Prostate gland (tissue), 2 donors: ENCODE data around the gene BTBD10. TPM values are rescaled to one million over a fixed set of nuclear protein-coding genes. Genes with fewer than 3 reads are reported as not detected.

Source experiments
- DNase-seq: peaks from one replicate; pipeline ENCODE4 v3.0.0-alpha.2; 2019; ENCODE audit warnings: low spot score
- H3K27ac ChIP-seq, 2 donors: fragments of 200-600 bp; sonication (generic); 2 replicates each; pipeline ENCODE4 v1.5.1; 2017 to 2019
- H3K27me3 ChIP-seq: fragments of 200-600 bp; sonication (generic); replicated peaks from 2 replicates; pipeline ENCODE4 v1.5.1; 2019; ENCODE audit not compliant: insufficient read depth
- H3K36me3 ChIP-seq, 2 donors: fragments of 200-600 bp; sonication (generic); 1 replicate in 1 of 2; 2 replicates in 1 of 2; pipeline versions ENCODE4 v1.5.1 to v1.8.1; 2017 to 2019
- H3K4me1 ChIP-seq: fragments of 200-600 bp; sonication (generic); replicated peaks from 2 replicates; pipeline ENCODE4 v1.5.1; 2019
- H3K4me3 ChIP-seq, 2 donors: fragments of 200-600 bp; sonication (generic); 2 replicates each; pipeline ENCODE4 v1.5.1; 2017 to 2019
- H3K9me3 ChIP-seq: fragments of 200-600 bp; sonication (generic); 2 replicates; pipeline ENCODE4 v1.5.1; 2017
- CTCF ChIP-seq, 4 experiments: fragments of 200-600 bp in 2 of 4; fragments of 450-650 bp in 2 of 4; sonication (generic) in 2 of 4; IDR thresholded peaks; 1 replicate in 3 of 4; 2 replicates in 1 of 4; pipeline ENCODE4 v1.5.1; 2016 to 2019; ENCODE audit warnings: antibody characterized with exemption in 4 of 4, mild to moderate bottlenecking in 2 of 4, moderate library complexity in 2 of 4
- POLR2A ChIP-seq: fragments of 450-650 bp; IDR thresholded peaks from one replicate; pipeline ENCODE4 v1.6.1; 2016; ENCODE audit warnings: antibody characterized with exemption, mild to moderate bottlenecking
- POLR2AphosphoS5 ChIP-seq: sonication (generic); formaldehyde crosslinking; IDR thresholded peaks from one replicate; pipeline ENCODE4 v1.6.1; 2017; ENCODE audit warnings: antibody characterized with exemption
- WGBS: methylation state at CpG from one replicate; pipeline ENCODE4 v1.1.5; 2018; 5-methylcytosine and 5-hydroxymethylcytosine counted together
- intact Hi-C: fragments of 100-400 bp; cut with DNase I; formaldehyde crosslinking; loops from one replicate; pipeline ENCODE4 v1.14.2; 2022
- total RNA-seq, 2 donors: library from RNA; depleted of rRNA; stranded (reverse); fragments of >200 nt; gene quantifications; one replicate each; pipeline ENCODE4 v1.1.0, GENCODE V29; 2016

Gene BTBD10
- total RNA-seq, 2 donors from 2014 or later = 21.9 to 31.8 TPM

GRCh38 chr11:13473013-13473722 is 10.1 kb upstream of the BTBD10 start:
- Histone ChIP-seq H3K4me1 (no peaks in the 10 kb centered on the region), H3K36me3 (no peaks in the 10 kb centered on the region), H3K4me3 (no peak overlapping the region), H3K27me3 (no peaks in the 10 kb centered on the region), H3K27ac (no peak overlapping the region), H3K9me3 (no peaks in the 10 kb centered on the region)
- 62% methylated on average over 3 of the region's 3 CpGs for WGBS
- TF ChIP-seq CTCF (IDR thresholded peaks at IDR 0.05) = no peak
- no peak for TF ChIP-seq POLR2A
- no peak for TF ChIP-seq POLR2AphosphoS5
- no peak for DNase-seq
- intact Hi-C loops = no loop called here

- Histone ChIP-seq H3K4me1 (no peaks in the 10 kb centered on the region), H3K27ac (no peak overlapping the region), H3K36me3 (no peaks in the 10 kb centered on the region), H3K9me3 (no peaks in the 10 kb centered on the region), H3K4me3 (no peak overlapping the region), H3K27me3 (no peaks in the 10 kb centered on the region)
- intact Hi-C loops = loop anchor here (10.0 kb wide), 2 partner anchors 84 to 254 kb away; no protein-coding TSS in a partner anchor
- DNase-seq = no peak
- 26% methylated on average over 5 of the region's 5 CpGs for WGBS
- TF ChIP-seq POLR2AphosphoS5 (no peak), CTCF (IDR thresholded peaks at IDR 0.05) (no peak)
These were observed 5.7 kb upstream of the BTBD10 start for GRCh38 chr11:13468750-13469149.

GRCh38 chr11:13465909-13466371 is 2.9 kb upstream of the BTBD10 start:
- Histone ChIP-seq H3K9me3 (no peaks in the 10 kb centered on the region), H3K4me3 (no peak overlapping the region), H3K27ac (no peak overlapping the region), H3K4me1 (no peaks in the 10 kb centered on the region), H3K27me3 (no peaks in the 10 kb centered on the region), H3K36me3 (no peaks in the 10 kb centered on the region)
- no peak for TF ChIP-seq POLR2A
- peak in 3 of 4 experiments; percentile 25 to 50 (median 47) for TF ChIP-seq CTCF (IDR thresholded peaks at IDR 0.05)
- DNase-seq = no peak
- WGBS = 7% methylated on average over 6 of the region's 6 CpGs
- intact Hi-C loops = loop anchor here (10.0 kb wide), 2 partner anchors 81 to 251 kb away; no protein-coding TSS in a partner anchor

GRCh38 chr11:13463779-13464290 is 813 bp upstream of the BTBD10 start:
- intact Hi-C loops = loop anchor here (5.0 to 10.0 kb wide), 3 partner anchors 79 to 249 kb away; partner anchors contain the start of gene FAR1
- Histone ChIP-seq H3K36me3 (no peaks in the 10 kb centered on the region), H3K9me3 (no peaks in the 10 kb centered on the region), H3K4me3 (peak overlapping the region; percentile 70 to 83), H3K27me3 (no peaks in the 10 kb centered on the region), H3K4me1 (no peaks in the 10 kb centered on the region), H3K27ac (peak overlapping the region; percentile 89 to 90)
- TF ChIP-seq POLR2A = no peak
- no peak for TF ChIP-seq CTCF (IDR thresholded peaks at IDR 0.05)
- no peak for TF ChIP-seq POLR2AphosphoS5
- WGBS = 29% methylated on average over 12 of the region's 12 CpGs
- no peak for DNase-seq
